GM12872 (cell line): ENCODE data around the gene AHI1.

ENCODE experiments used
- TF ChIP-seq, protein P1 (sequence below): IDR thresholded peaks from 3 replicates; pipeline ENCODE4 v1.5.1; 2011; ENCODE audit warnings: low read depth, mild to moderate bottlenecking, low read length, moderate library complexity; ENCODE audit not compliant: insufficient read depth

The AHI1 gene

DNA sequence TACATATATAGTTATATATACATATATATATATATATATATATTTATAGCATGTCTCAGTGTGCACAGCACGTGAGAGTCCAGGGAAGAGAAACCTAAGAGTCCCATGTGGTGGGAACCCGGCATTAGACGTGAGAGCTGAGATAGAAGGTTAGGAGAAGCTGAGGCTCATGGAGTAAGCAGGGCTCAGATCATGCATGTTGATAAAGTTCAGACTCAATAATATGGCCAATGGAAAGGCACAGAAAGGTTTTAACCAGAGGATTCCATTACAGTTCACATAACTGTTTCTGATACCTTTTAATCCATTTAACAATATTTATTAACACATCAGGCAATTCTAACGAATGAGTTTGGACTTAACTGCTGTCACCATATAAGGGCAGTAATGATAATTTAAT, 173.0 kb downstream of the AHI1 start:
- TF ChIP-seq, protein P1, sequence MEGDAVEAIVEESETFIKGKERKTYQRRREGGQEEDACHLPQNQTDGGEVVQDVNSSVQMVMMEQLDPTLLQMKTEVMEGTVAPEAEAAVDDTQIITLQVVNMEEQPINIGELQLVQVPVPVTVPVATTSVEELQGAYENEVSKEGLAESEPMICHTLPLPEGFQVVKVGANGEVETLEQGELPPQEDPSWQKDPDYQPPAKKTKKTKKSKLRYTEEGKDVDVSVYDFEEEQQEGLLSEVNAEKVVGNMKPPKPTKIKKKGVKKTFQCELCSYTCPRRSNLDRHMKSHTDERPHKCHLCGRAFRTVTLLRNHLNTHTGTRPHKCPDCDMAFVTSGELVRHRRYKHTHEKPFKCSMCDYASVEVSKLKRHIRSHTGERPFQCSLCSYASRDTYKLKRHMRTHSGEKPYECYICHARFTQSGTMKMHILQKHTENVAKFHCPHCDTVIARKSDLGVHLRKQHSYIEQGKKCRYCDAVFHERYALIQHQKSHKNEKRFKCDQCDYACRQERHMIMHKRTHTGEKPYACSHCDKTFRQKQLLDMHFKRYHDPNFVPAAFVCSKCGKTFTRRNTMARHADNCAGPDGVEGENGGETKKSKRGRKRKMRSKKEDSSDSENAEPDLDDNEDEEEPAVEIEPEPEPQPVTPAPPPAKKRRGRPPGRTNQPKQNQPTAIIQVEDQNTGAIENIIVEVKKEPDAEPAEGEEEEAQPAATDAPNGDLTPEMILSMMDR = no peak

DNA sequence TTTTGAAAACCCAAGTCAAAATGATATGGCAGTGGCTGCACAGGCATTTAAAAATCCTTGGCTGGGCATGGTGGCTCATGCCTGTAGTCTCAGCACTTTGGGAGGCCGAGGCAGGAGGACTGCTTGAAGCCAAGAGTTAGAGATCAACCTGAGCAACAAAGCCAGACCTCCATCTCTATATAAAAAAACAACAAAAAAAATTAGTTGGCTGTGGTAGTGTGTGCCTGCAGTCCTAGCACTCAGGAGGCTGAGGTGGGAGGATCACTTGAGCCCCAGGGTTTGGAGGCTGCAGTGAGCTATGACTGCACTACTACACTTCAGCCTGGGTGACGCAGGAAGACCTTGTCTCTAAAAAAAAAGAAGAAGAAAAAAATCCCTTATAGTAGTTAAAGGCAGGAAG, 173.6 kb downstream of the AHI1 start:
- TF ChIP-seq, protein P1 = no peak

DNA sequence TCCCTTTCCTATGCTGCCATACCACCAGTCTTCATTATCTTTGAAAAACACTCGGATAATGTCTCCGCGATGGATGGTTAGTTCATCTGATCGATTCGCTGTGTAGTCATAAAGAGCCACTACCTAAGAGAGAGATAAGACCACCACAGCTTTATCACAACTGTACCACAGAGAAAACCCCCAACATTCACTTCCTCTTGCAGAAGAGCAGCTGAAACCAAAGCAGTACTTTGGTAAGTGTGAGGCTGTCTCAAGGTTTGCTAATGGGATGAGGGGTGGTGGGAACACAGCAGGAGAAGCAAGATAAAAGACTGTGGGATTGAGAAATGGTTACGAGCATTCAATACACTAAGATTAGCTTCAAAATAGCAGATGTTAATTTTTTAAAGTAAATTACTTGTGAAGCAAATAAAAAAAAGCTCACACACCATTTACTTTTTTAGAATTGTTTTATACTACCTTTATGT, 174.3 kb downstream of the AHI1 start:
- TF ChIP-seq, protein P1 = no peak

- TF ChIP-seq, protein P1 = no peak
Measured at GRCh38 chr6:135322427-135323201, 174.9 kb downstream of the AHI1 start.

DNA sequence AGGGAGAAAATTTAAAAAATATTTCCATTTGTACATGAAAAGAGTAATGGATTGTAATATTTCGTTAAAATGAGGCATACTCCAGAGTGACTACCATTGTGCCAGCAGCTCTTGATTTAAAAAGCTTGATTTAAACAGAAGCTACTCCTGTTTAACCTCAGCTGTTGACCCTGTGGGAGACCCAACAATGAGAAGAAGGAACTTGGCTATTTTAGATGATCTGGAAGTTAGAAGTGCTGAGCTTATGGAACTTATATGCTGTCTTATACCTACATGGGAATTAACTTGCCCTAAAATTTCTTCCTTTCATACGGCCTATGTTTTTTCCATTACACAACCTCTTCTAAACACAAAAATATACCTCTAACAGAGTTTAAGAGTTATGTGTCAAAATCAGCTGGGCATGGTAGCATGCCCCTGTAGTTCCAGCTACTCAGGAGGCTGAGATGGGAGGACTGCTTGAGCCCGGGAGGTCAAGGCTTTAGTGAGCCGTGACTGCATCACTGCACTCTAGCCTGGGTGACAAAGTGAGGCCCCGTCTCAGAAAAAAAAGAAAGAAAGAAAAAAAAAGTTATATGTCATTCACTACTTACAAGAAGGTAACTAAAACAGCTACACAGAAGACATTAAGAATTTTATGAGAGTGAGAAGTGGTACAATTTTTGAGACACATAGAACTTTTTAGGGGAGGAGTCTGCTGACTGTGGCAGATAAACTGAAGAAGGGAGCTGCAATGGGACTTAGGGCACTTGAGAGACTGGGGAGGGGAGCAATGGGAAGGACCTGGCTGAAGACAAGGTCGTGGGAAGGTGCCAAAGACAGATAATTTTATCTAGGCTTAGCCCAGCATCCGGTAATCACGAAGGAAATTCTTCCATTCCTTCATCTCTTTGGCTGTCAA, 176.6 kb downstream of the AHI1 start:
- TF ChIP-seq, protein P1 = no peak

DNA sequence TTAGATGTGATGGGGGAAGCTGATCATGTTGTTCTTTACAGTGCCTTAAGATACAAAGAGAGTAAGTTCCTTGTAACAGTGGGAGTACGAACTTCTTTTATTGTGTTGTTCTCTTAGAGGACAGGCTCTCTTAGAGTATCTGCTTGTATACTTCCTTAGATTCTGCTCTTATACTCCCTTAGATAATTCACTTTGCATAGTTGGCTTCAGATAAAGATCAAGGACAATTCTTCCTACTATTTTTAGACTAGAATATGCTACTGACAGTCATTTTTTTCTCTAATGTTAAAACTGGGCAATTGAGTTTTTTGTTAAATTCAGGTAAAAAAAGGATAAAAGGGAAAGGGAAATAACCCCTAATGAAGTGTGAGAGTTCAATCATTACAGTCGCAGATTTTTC, 177.7 kb downstream of the AHI1 start:
- TF ChIP-seq, protein P1 = no peak

DNA sequence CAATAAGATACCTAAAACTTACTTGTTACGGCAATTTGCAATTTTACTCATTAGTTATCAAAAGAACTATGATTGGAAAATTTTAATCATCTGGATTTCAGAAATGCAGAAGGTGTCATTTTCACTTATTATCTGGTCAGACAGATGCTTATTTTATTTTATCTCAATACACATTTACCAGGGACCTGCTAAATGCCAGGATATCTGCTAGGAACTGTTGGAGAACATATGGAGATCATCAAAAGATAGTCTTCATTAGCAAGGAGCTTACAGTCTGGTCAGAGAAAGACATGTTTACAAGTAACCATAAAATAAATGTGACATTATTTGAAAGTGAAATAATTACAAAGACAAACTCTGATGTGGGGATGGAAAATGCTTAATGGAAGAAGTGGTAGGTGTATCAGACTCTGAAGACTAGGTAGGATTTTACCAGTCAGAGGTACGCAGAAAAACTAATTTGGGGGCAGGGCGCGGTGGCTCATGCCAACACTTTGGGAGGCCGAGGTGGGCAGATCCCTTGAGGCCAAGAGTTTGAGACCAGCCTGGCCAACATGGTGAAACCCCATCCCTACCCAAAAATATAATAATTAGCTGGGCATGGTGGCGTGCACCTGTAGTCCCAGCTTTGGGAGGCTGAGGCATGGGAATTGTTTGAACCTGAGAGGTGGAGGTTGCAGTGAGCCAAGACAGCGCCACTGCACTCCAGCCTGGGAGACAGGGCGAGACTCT, 178.6 kb downstream of the AHI1 start:
- TF ChIP-seq, protein P1 = no peak
